ENCODE results near the gene REXO5. TPM values are rescaled to one million over a fixed set of nuclear protein-coding genes. Genes with fewer than 3 reads are reported as not detected.

The REXO5 gene
- total RNA-seq, 2 experiments from 2014 or later, result 26.5 to 38.9 TPM

- no TSS peak for BruUV-seq (replicated peaks)
- intact Hi-C loops (cut with micrococcal nuclease; ENCODE audit: unreplicated experiment), result no loop called here
- Histone ChIP-seq H3K9me2 (ENCODE audit: insufficient read depth, low read length) (no peaks in the 10 kb centered on the region), H3K36me3 (ENCODE audit: insufficient read depth, low read length) (no peaks in the 10 kb centered on the region), H3K4me1 (ENCODE audit: insufficient read depth, low read length, poor library complexity, severe bottlenecking) (no peaks in the 10 kb centered on the region), H4K20me1 (ENCODE audit: insufficient read depth, low read length) (no peaks in the 10 kb centered on the region), H3K4me2 (ENCODE audit: low read length) (no peak overlapping the region), H3K4me3 (ENCODE audit: low read depth, low read length, poor library complexity, severe bottlenecking) (no peak overlapping the region), H3K9me3 (ENCODE audit: low read length) (no peaks in the 10 kb centered on the region), H3K79me2 (ENCODE audit: insufficient read depth, low read depth, low read length) (no peaks in the 10 kb centered on the region), H3K27ac (ENCODE audit: low read depth, low read length, poor library complexity, severe bottlenecking) (no peak overlapping the region), H2AFZ (ENCODE audit: low read length) (no peak overlapping the region)
- CTCF ChIA-PET (ENCODE audit: unreplicated experiment), result no interaction called here
- no peak for TF ChIP-seq EZH2phosphoT487 (IDR thresholded peaks at IDR 0.05; ENCODE audit: borderline replicate concordance, low read depth, low read length)
- no peak for TF ChIP-seq CTCF (conservative IDR thresholded peaks at IDR 0.05; ENCODE audit: low read length)
- no peak for DNase-seq (ENCODE audit: low spot score)
- POLR2A ChIA-PET, result no interaction called here
Measured at GRCh38 chr16:20789130-20789529, 17.2 kb upstream of the REXO5 start.

GRCh38 chr16:20791923-20792612 lies 14.3 kb upstream of the REXO5 start:
- BruUV-seq (replicated peaks), result no TSS peak
- intact Hi-C loops (cut with micrococcal nuclease; ENCODE audit: unreplicated experiment), result no loop called here
- no peak overlapping the region for H2AFZ ChIP-seq (ENCODE audit: low read length)
- ChIA-PET CTCF (ENCODE audit: unreplicated experiment) (no interaction called here), POLR2A (interaction anchor here (0.6 kb wide), 1 partner anchor 236 kb away, joined by 3 read pairs; no protein-coding TSS in a partner anchor)
- no peak overlapping the region for H3K4me3 ChIP-seq (ENCODE audit: low read depth, low read length, poor library complexity, severe bottlenecking)
- no peaks in the 10 kb centered on the region for H3K4me1 ChIP-seq (ENCODE audit: insufficient read depth, low read length, poor library complexity, severe bottlenecking)
- no peak overlapping the region for H3K27ac ChIP-seq (ENCODE audit: low read depth, low read length, poor library complexity, severe bottlenecking)
- TF ChIP-seq EZH2phosphoT487 (IDR thresholded peaks at IDR 0.05; ENCODE audit: borderline replicate concordance, low read depth, low read length), result no peak
- no peak for TF ChIP-seq CTCF (conservative IDR thresholded peaks at IDR 0.05; ENCODE audit: low read length)
- no peaks in the 10 kb centered on the region for H4K20me1 ChIP-seq (ENCODE audit: insufficient read depth, low read length)
- peaks cover 9% of the 10 kb centered on the region; the same call in 1 of the 2 replicates for H3K36me3 ChIP-seq (ENCODE audit: insufficient read depth, low read length)
- H3K9me2 ChIP-seq (ENCODE audit: insufficient read depth, low read length), result no peaks in the 10 kb centered on the region
- no peaks in the 10 kb centered on the region for H3K79me2 ChIP-seq (ENCODE audit: insufficient read depth, low read depth, low read length)
- H3K4me2 ChIP-seq (ENCODE audit: low read length), result no peak overlapping the region
- DNase-seq (ENCODE audit: low spot score), result no peak
- H3K9me3 ChIP-seq (ENCODE audit: low read length), result no peaks in the 10 kb centered on the region

GRCh38 chr16:20798364-20798763 lies 8.0 kb upstream of the REXO5 start:
- no peak for DNase-seq (ENCODE audit: low spot score)
- BruUV-seq (replicated peaks), result no TSS peak
- H3K9me3 ChIP-seq (ENCODE audit: low read length), result no peaks in the 10 kb centered on the region
- intact Hi-C loops (cut with micrococcal nuclease; ENCODE audit: unreplicated experiment), result loop anchor here (2.0 kb wide), 1 partner anchor 286 kb away; no protein-coding TSS in a partner anchor
- no peaks in the 10 kb centered on the region for H3K4me1 ChIP-seq (ENCODE audit: insufficient read depth, low read length, poor library complexity, severe bottlenecking)
- no peak overlapping the region for H3K4me3 ChIP-seq (ENCODE audit: low read depth, low read length, poor library complexity, severe bottlenecking)
- H2AFZ ChIP-seq (ENCODE audit: low read length), result no peak overlapping the region
- no peak for TF ChIP-seq CTCF (conservative IDR thresholded peaks at IDR 0.05; ENCODE audit: low read length)
- peaks cover 45% of the 10 kb centered on the region for H3K36me3 ChIP-seq (ENCODE audit: insufficient read depth, low read length)
- no peaks in the 10 kb centered on the region for H4K20me1 ChIP-seq (ENCODE audit: insufficient read depth, low read length)
- H3K27ac ChIP-seq (ENCODE audit: low read depth, low read length, poor library complexity, severe bottlenecking), result no peak overlapping the region
- H3K4me2 ChIP-seq (ENCODE audit: low read length), result no peak overlapping the region
- POLR2A ChIA-PET, result no interaction called here
- H3K9me2 ChIP-seq (ENCODE audit: insufficient read depth, low read length), result no peaks in the 10 kb centered on the region
- CTCF ChIA-PET (ENCODE audit: unreplicated experiment), result interaction anchor here (0.6 kb wide), 1 partner anchor 23 kb away, joined by 3 read pairs; no protein-coding TSS in a partner anchor
- H3K79me2 ChIP-seq (ENCODE audit: insufficient read depth, low read depth, low read length), result no peaks in the 10 kb centered on the region
